ENCODE measurements around the gene LGALS7B.
"Not testable (repeated sequence)": the region's sequence is repeated elsewhere in the genome, so short reads cannot be mapped to it uniquely, and the experiment has no call there.

- not testable (repeated sequence) for TF ChIP-seq CTCF (conservative IDR thresholded peaks at IDR 0.05; ENCODE audit: low read depth in 2 of 2); EZH2 (IDR thresholded peaks at IDR 0.05; ENCODE audit: low read depth, unreplicated experiment); REST (IDR thresholded peaks at IDR 0.05; ENCODE audit: unreplicated experiment); EZH2phosphoT487 (IDR thresholded peaks at IDR 0.05; ENCODE audit: unreplicated experiment)
Measured at GRCh38 chr19:38821230-38821825, 32.3 kb downstream of the LGALS7B start.
